K562 (cell line): ENCODE results near the gene ZDHHC16. TPM values are rescaled to one million over a fixed set of nuclear protein-coding genes. Genes with fewer than 3 reads are reported as not detected.

Experiments
- ATAC-seq: fragments of 200-7000 bp; cut with Tn5 transposase; 3 replicates; pipeline ENCODE4 v1.9.1; 2020; ENCODE audit warnings: moderate library complexity
- BruUV-seq: library from RNA; stranded (reverse); fragments of 400-500 nt; replicated peaks from 2 replicates; lab custom pipeline; 2021; lab: Mats Ljungman, UMichigan
- CTCF ChIA-PET: fragments of 300-600 bp; formaldehyde crosslinking; extraction: SDS; loops from one replicate; lab custom pipeline; 2021; ENCODE audit warnings: low intra/inter-chr PET ratio; lab: Yijun Ruan, JAX
- POLR2A ChIA-PET: fragments of 300-600, 350-650 bp; sonication (Branson Sonifier 250); formaldehyde crosslinking; extraction: SDS; loops from one replicate; lab custom pipeline; 2021; ENCODE audit warnings: antibody characterized with exemption, inconsistent platforms; lab: Yijun Ruan, JAX
- DNase-seq, 4 experiments: peaks; one replicate each; pipeline versions ENCODE4 v3.0.0 to v3.0.0-alpha.2; 2011 to 2018; ENCODE audit warnings: low spot score in 3 of 4, mixed read lengths in 3 of 4; ENCODE audit errors: extremely low read depth in 1 of 4
- FAIRE-seq: peaks from 2 replicates; lab custom pipeline; 2011; peaks lifted over from hg19 to GRCh38; lab: Jason Lieb, UNC
- H2AFZ ChIP-seq: 2 replicates; pipeline ENCODE4 v1.6.0; 2011; ENCODE audit warnings: low read depth, low read length, control low read depth, inconsistent platforms
- H3K27ac ChIP-seq: fragments of 200-600 bp; 3 replicates; pipeline ENCODE4 v1.8.0; 2011; ENCODE audit warnings: low read depth, mild to moderate bottlenecking, control low read depth, inconsistent platforms, low read length, moderate library complexity, mixed read lengths; ENCODE audit errors: extremely low read depth
- H3K27me3 ChIP-seq, 2 experiments: fragments of 300-600 bp in 1 of 2; 2 replicates in 1 of 2; 3 replicates in 1 of 2; pipeline versions ENCODE4 v1.6.0 to v1.8.0; 2011; ENCODE audit warnings: inconsistent platforms in 2 of 2, low read length in 2 of 2, mild to moderate bottlenecking in 1 of 2, mixed read lengths in 1 of 2, moderate library complexity in 1 of 2; ENCODE audit not compliant: control insufficient read depth in 2 of 2, insufficient read depth in 2 of 2
- H3K36me3 ChIP-seq: fragments of 300-600 bp; 3 replicates; pipeline ENCODE4 v1.8.0; 2011; ENCODE audit warnings: mild to moderate bottlenecking, low read length, inconsistent platforms; ENCODE audit not compliant: control insufficient read depth, insufficient read depth
- H3K4me1 ChIP-seq, 2 experiments: fragments of 200-600 bp in 1 of 2; replicated peaks in 1 of 2; 2 replicates in 1 of 2; 3 replicates in 1 of 2; pipeline versions ENCODE4 v1.5.1 to v1.8.0; 2011; ENCODE audit warnings: inconsistent platforms in 2 of 2, low read length in 2 of 2, mild to moderate bottlenecking in 1 of 2, mixed read lengths in 1 of 2, moderate library complexity in 1 of 2; ENCODE audit not compliant: control insufficient read depth in 2 of 2, insufficient read depth in 2 of 2
- H3K4me2 ChIP-seq: 2 replicates; pipeline ENCODE4 v1.6.1; 2011; ENCODE audit warnings: low read length, control low read depth, inconsistent platforms, mixed read lengths; ENCODE audit not compliant: insufficient read depth
- H3K4me3 ChIP-seq: fragments of 200-600 bp; sonication (generic), shearing (Covaris generic); 2 replicates; pipeline ENCODE4 v1.5.1; 2016; ENCODE audit warnings: control low read depth, inconsistent platforms
- H3K79me2 ChIP-seq: fragments of 200-600 bp; 3 replicates; pipeline ENCODE4 v1.8.0; 2011; ENCODE audit warnings: low read length, inconsistent platforms; ENCODE audit not compliant: control insufficient read depth, insufficient read depth
- H3K9ac ChIP-seq, 2 experiments: 2 replicates each; pipeline versions ENCODE4 v1.6.0 to v1.6.1; 2011; ENCODE audit warnings: low read depth in 2 of 2, low read length in 2 of 2, control low read depth in 1 of 2, inconsistent platforms in 1 of 2, mild to moderate bottlenecking in 1 of 2, mixed read lengths in 1 of 2; ENCODE audit not compliant: insufficient read depth in 1 of 2
- H3K9me1 ChIP-seq: one replicate; pipeline ENCODE4 v1.6.0; 2011; ENCODE audit warnings: inconsistent platforms, mild to moderate bottlenecking, low read length, moderate library complexity; ENCODE audit not compliant: control insufficient read depth, insufficient read depth
- H3K9me3 ChIP-seq: replicated peaks from 2 replicates; pipeline ENCODE4 v1.5.1; 2011; ENCODE audit warnings: low read depth, low read length, inconsistent platforms; ENCODE audit not compliant: control insufficient read depth, insufficient read depth
- H4K20me1 ChIP-seq: replicated peaks from 2 replicates; pipeline ENCODE4 v1.6.1; 2011; ENCODE audit warnings: low read length, inconsistent platforms, mixed read lengths; ENCODE audit not compliant: control insufficient read depth, insufficient read depth
- ARID3A ChIP-seq: IDR thresholded peaks from 2 replicates; pipeline ENCODE4 v1.6.1; 2012; ENCODE audit warnings: low read depth, low read length, improper control_type of control experiment, borderline replicate concordance
- CSDE1 ChIP-seq, 2 experiments: fragments of 450-650 bp; IDR thresholded peaks; 2 replicates each; pipeline ENCODE4 v1.6.1; 2016; ENCODE audit warnings: mild to moderate bottlenecking in 1 of 2
- EP400 ChIP-seq: fragments of 450-650 bp; IDR thresholded peaks from 2 replicates; pipeline ENCODE4 v1.6.1; 2017; ENCODE audit warnings: antibody characterized with exemption, mild to moderate bottlenecking, moderate library complexity
- FOXA3 ChIP-seq, 2 experiments: fragments of 450-650 bp in 1 of 2; sonication (generic) in 1 of 2; formaldehyde crosslinking; IDR thresholded peaks in 1 of 2; conservative IDR thresholded peaks in 1 of 2; 2 replicates each; pipeline versions ENCODE4 v1.4.0 to v1.8.0; 2020 to 2022; ENCODE audit warnings: mild to moderate bottlenecking in 2 of 2, missing genetic modification reagents in 1 of 2
- FOXP1 ChIP-seq: sonication (generic); formaldehyde crosslinking; IDR thresholded peaks from 2 replicates; pipeline ENCODE4 v1.8.0; 2022; ENCODE audit warnings: mild to moderate bottlenecking, missing genetic modification reagents
- KLF13 ChIP-seq: fragments of 450-650 bp; IDR thresholded peaks from 2 replicates; pipeline ENCODE4 v1.6.1; 2016; ENCODE audit warnings: missing genetic modification characterization, low read depth, mild to moderate bottlenecking, missing compliant biosample characterization, moderate library complexity, borderline replicate concordance
- MAX ChIP-seq: sonication (generic); formaldehyde crosslinking; IDR thresholded peaks from 2 replicates; pipeline ENCODE4 v1.9.0; 2022; ENCODE audit warnings: mild to moderate bottlenecking, missing genetic modification reagents
- NFATC3 ChIP-seq: fragments of 450-650 bp; IDR thresholded peaks from 2 replicates; pipeline ENCODE4 v1.6.1; 2017; ENCODE audit warnings: mild to moderate bottlenecking
- NFIC ChIP-seq: fragments of 450-650 bp; IDR thresholded peaks from 2 replicates; pipeline ENCODE4 v1.6.1; 2017; ENCODE audit warnings: mild to moderate bottlenecking, inconsistent platforms
- NKRF ChIP-seq: fragments of 450-650 bp; IDR thresholded peaks from 2 replicates; pipeline ENCODE4 v1.6.1; 2016; ENCODE audit warnings: borderline replicate concordance
- POLR2H ChIP-seq: IDR thresholded peaks from 2 replicates; pipeline ENCODE4 v1.6.1; 2016; ENCODE audit warnings: missing genetic modification characterization, low read depth, mild to moderate bottlenecking, control low read depth, missing compliant biosample characterization, moderate library complexity
- RBFOX2 ChIP-seq: fragments of 200-400 bp; formaldehyde crosslinking; IDR thresholded peaks from 2 replicates; pipeline ENCODE4 v1.6.1; 2017; ENCODE audit warnings: low read depth, mild to moderate bottlenecking, low read length, moderate library complexity
- SMARCE1 ChIP-seq: fragments of 450-650 bp; IDR thresholded peaks from 2 replicates; pipeline ENCODE4 v1.7.1; 2016; ENCODE audit warnings: mild to moderate bottlenecking
- SUPT5H ChIP-seq: fragments of 450-650 bp; IDR thresholded peaks from 2 replicates; pipeline ENCODE4 v1.6.1; 2016
- TBP ChIP-seq: optimal IDR thresholded peaks from 2 replicates; pipeline ENCODE3; 2011; ENCODE audit warnings: low read depth, low read length, improper control_type of control experiment
- TEAD1 ChIP-seq, 2 experiments: fragments of 450-650 bp in 1 of 2; sonication (generic) in 1 of 2; formaldehyde crosslinking; IDR thresholded peaks; 2 replicates each; pipeline versions ENCODE4 v1.4.0 to v1.8.0; 2020 to 2022; ENCODE audit warnings: mild to moderate bottlenecking in 2 of 2, missing genetic modification reagents in 1 of 2
- ZBED1 ChIP-seq: IDR thresholded peaks from 2 replicates; pipeline ENCODE4 v1.6.1; 2014
- ZNF124 ChIP-seq: sonication (generic); formaldehyde crosslinking; IDR thresholded peaks from 2 replicates; pipeline ENCODE4 v1.8.1; 2022; ENCODE audit warnings: missing genetic modification reagents
- ZNF589 ChIP-seq: fragments of 200-800 bp; sonication (Bioruptor generic); IDR thresholded peaks from 2 replicates; pipeline ENCODE4 v1.6.1; 2016; ENCODE audit warnings: low read depth, missing genetic modification characterization, missing compliant biosample characterization
- WGBS: fragments of 100-300 bp; shearing (Covaris generic); methylation state at CpG from one replicate; pipeline ENCODE4 v1.1.6; 2016; ENCODE audit warnings: low coverage, mixed read lengths; ENCODE audit not compliant: insufficient coverage; ENCODE audit errors: missing lambda C conversion rate; 5-methylcytosine and 5-hydroxymethylcytosine counted together
- in situ Hi-C: fragments of 300-500 bp; cut with MboI; formaldehyde crosslinking; loops from 4 replicates; pipeline ENCODE4 v1.15.0; 2018; ENCODE audit warnings: inconsistent platforms, mixed read lengths
- intact Hi-C: fragments of 100-400 bp; cut with micrococcal nuclease; formaldehyde crosslinking; loops from 2 replicates; pipeline ENCODE4 v1.14.2; 2022
- polyA plus RNA-seq, 8 experiments: library from polyadenylated mRNA; depleted of rRNA in 4 of 8; stranded (reverse) in 5 of 8; unstranded in 3 of 8; fragments of >200 nt; fragmentation: Nextera tagmentation in 2 of 8; fragmentation: Illumina TruSeq in 1 of 8; extraction: Ambion mirVana in 2 of 8; extraction: Trizol in 1 of 8; gene quantifications; 2 replicates each; pipeline versions ENCODE4 v1.2.1 to v1.2.3, GENCODE V29; 2011 to 2014; ENCODE audit warnings: inconsistent platforms in 1 of 8, missing spikeins in 1 of 8
- total RNA-seq, 7 experiments: library from RNA; depleted of rRNA in 6 of 7; stranded (reverse); fragments of >200 nt in 6 of 7; fragmentation: Illumina TruSeq in 2 of 7; extraction: Trizol in 2 of 7; gene quantifications; 2 replicates each; pipeline versions ENCODE4 v1.2.1 to v1.2.3, GENCODE V29; 2011 to 2021; ENCODE audit warnings: low replicate concordance in 1 of 7

ZDHHC16 gene
- total and polyA plus RNA-seq, 9 of the 15 experiments (the other 6 are each of a cell fraction or from before 2014, with no cell fraction given), result 12.5 to 33.8 (median 21.3) TPM

- H4K20me1 ChIP-seq, result peaks cover 16% of the 10 kb centered on the region; the same call in 1 of the 2 replicates
- FAIRE-seq, result peak; percentile 87
- H3K9me1 ChIP-seq, result no peaks in the 10 kb centered on the region
- peak; percentile 85 for ATAC-seq
- H3K4me3 ChIP-seq, result peak overlapping the region; percentile 97
- TSS peak; percentile 61 for BruUV-seq
- intact Hi-C loops, result no loop called here
- no peaks in the 10 kb centered on the region for H3K9me3 ChIP-seq
- peaks cover 56% of the 10 kb centered on the region for H3K79me2 ChIP-seq
- H3K4me1 ChIP-seq, result peaks cover 5 to 30% of the 10 kb centered on the region in 2 experiments; a peak in 4 of 5 replicates
- H3K4me2 ChIP-seq, result peak overlapping the region; percentile 91
- peaks cover 6 to 21% of the 10 kb centered on the region in 2 experiments; a peak in 3 of 5 replicates for H3K27me3 ChIP-seq
- peak overlapping the region; percentile 94 for H3K27ac ChIP-seq
- H3K36me3 ChIP-seq, result peaks cover 29% of the 10 kb centered on the region; the same call in 2 of the 3 replicates
- ChIA-PET POLR2A (interaction anchor here (0.7 to 1.0 kb wide), 4 partner anchors 9 to 299 kb away, joined by 3 to 8 read pairs (median 4); no protein-coding TSS in a partner anchor), CTCF (no interaction called here)
- peak; percentile 75 to 89 (median 78) for DNase-seq
- H2AFZ ChIP-seq, result peak overlapping the region; percentile 94
- under 1% methylated on average over 21 of the region's 22 CpGs for WGBS
- in situ Hi-C loops, result no loop called here
- peak overlapping the region; percentile 94 for H3K9ac ChIP-seq
- TF ChIP-seq TEAD1 (CRISPR knock-in tag; IDR thresholded peaks at IDR 0.05), result peak in 1 of 2 experiments; percentile 63; a peak in 1 of 4 replicates
- no peak for TF ChIP-seq NFATC3
- peak; percentile 74; the same call in 1 of the 2 replicates for TF ChIP-seq MAX (CRISPR knock-in tag)
- 0 out of 2 replicates have a peak, but pooled peaks have one; percentile 74 for TF ChIP-seq SUPT5H
- peak; percentile 76 for TF ChIP-seq TBP
- TF ChIP-seq ZNF124 (CRISPR knock-in tag), result no peak
- TF ChIP-seq NFIC, result peak; percentile 2; the same call in 1 of the 2 replicates
- no peak for TF ChIP-seq POLR2H
- TF ChIP-seq ARID3A, result no peak
- TF ChIP-seq ZBED1, result no peak
- TF ChIP-seq FOXA3 (CRISPR knock-in tag; conservative IDR thresholded peaks at IDR 0.05 in 1 of 2, IDR thresholded peaks at IDR 0.05 in 1 of 2), result no peak
- TF ChIP-seq CSDE1 (IDR thresholded peaks at IDR 0.05), result no peak
- TF ChIP-seq SMARCE1, result no peak
- TF ChIP-seq NKRF, result peak; percentile 81; the same call in 1 of the 2 replicates
- no peak for TF ChIP-seq ZNF589 (CRISPR knock-in tag)
- peak; percentile 87 for TF ChIP-seq RBFOX2
- TF ChIP-seq FOXP1 (CRISPR knock-in tag), result no peak
- no peak for TF ChIP-seq KLF13 (tag)
- peak; percentile 87; the same call in 1 of the 2 replicates for TF ChIP-seq EP400
These were observed 51.6 kb downstream of the ZDHHC16 start for GRCh38 chr10:97497572-97498075.
